ENCODE measurements around the gene RER1. TPM values are rescaled to one million over a fixed set of nuclear protein-coding genes. Genes with fewer than 3 reads are reported as not detected.

RER1 gene
- total RNA-seq (2014; rRNA removed; shearing (Covaris generic)), result 149 and 174 TPM in 2 replicates
- polyA plus RNA-seq (2015; cell fraction: cytosol; rRNA removed), result 120 and 167 TPM in 2 replicates
- 185 and 207 TPM in 2 replicates for polyA plus RNA-seq (2015; cell fraction: nucleus; rRNA removed)

GRCh38 chr1:2391041-2391930 lies at the start of gene RER1, which contains the start of gene MORN1:
Gene RER1, plus strand, starts transcription at chr1:2391841. Its CDS starts 3,950 bp downstream, at chr1:2395791.
Gene MORN1, minus strand, starts transcription at chr1:2391554. Its CDS starts 21 bp downstream, at chr1:2391533.
- DNase-seq (ENCODE audit: low read depth), result peak; percentile 98

GRCh38 chr1:2342384-2343022 lies 49.1 kb upstream of the RER1 start:
- DNase-seq (ENCODE audit: low read depth), result no peak

- no peak for DNase-seq (ENCODE audit: low read depth)
Measured at GRCh38 chr1:2343023-2343935, 48.4 kb upstream of the RER1 start.

- DNase-seq (ENCODE audit: low read depth), result no peak
Measured at GRCh38 chr1:2344121-2344681, 47.4 kb upstream of the RER1 start.

GRCh38 chr1:2344744-2345296 lies 46.8 kb upstream of the RER1 start:
- no peak for DNase-seq (ENCODE audit: low read depth)

- DNase-seq (ENCODE audit: low read depth), result no peak
Measured at GRCh38 chr1:2345297-2346075, 46.2 kb upstream of the RER1 start.

GRCh38 chr1:2346691-2347408 lies 44.8 kb upstream of the RER1 start:
- DNase-seq (ENCODE audit: low read depth), result no peak

- no peak for DNase-seq (ENCODE audit: low read depth)
Measured at GRCh38 chr1:2347409-2347785, 44.2 kb upstream of the RER1 start.

- no peak for DNase-seq (ENCODE audit: low read depth)
Measured at GRCh38 chr1:2347896-2348295, 43.7 kb upstream of the RER1 start.

GRCh38 chr1:2348346-2349325 lies 43.0 kb upstream of the RER1 start:
- DNase-seq (ENCODE audit: low read depth), result no peak

- DNase-seq (ENCODE audit: low read depth), result no peak
Measured at GRCh38 chr1:2349806-2350205, 41.8 kb upstream of the RER1 start.

- DNase-seq (ENCODE audit: low read depth), result no peak
Measured at GRCh38 chr1:2350501-2350900, 41.1 kb upstream of the RER1 start.

- no peak for DNase-seq (ENCODE audit: low read depth)
Measured at GRCh38 chr1:2350911-2351655, 40.6 kb upstream of the RER1 start.

GRCh38 chr1:2351723-2352122 lies 39.9 kb upstream of the RER1 start:
- no peak for DNase-seq (ENCODE audit: low read depth)

- no peak for DNase-seq (ENCODE audit: low read depth)
Measured at GRCh38 chr1:2352341-2352896, 39.2 kb upstream of the RER1 start.

- DNase-seq (ENCODE audit: low read depth), result no peak
Measured at GRCh38 chr1:2352897-2353550, 38.6 kb upstream of the RER1 start.

All from HT1080 (cell line).